NCI-H510A (cell line): ENCODE data around the gene GHR.

Experiments used
- DNase-seq: peaks from one replicate; lab custom pipeline; 2025; lab: John Stamatoyannopoulos, UW

GHR gene

GRCh38 chr5:42423285-42424165, at the start of gene GHR:
GHR (plus strand) TSS chr5:42423439; CDS start chr5:42565875, 142,436 bp downstream.
- DNase-seq: peak; percentile 34

GRCh38 chr5:42374679-42375273, 48.5 kb upstream of the GHR start:
- no peak for DNase-seq

GRCh38 chr5:42377496-42377895, 45.7 kb upstream of the GHR start:
- no peak for DNase-seq

- no peak for DNase-seq
These were observed 41.3 kb upstream of the GHR start for GRCh38 chr5:42381973-42382372.

- DNase-seq: no peak
These were observed 35.7 kb upstream of the GHR start for GRCh38 chr5:42387563-42387962.

- no peak for DNase-seq
These were observed 33.1 kb upstream of the GHR start for GRCh38 chr5:42390115-42390514.

- no peak for DNase-seq
These were observed 30.3 kb upstream of the GHR start for GRCh38 chr5:42392917-42393316.

- no peak for DNase-seq
These were observed 27.1 kb upstream of the GHR start for GRCh38 chr5:42396111-42396510.

GRCh38 chr5:42397267-42397666, 26.0 kb upstream of the GHR start:
- DNase-seq: no peak

GRCh38 chr5:42399702-42400101, 23.5 kb upstream of the GHR start:
- DNase-seq: no peak

GRCh38 chr5:42400474-42400873, 22.8 kb upstream of the GHR start:
- no peak for DNase-seq

- no peak for DNase-seq
These were observed 20.0 kb upstream of the GHR start for GRCh38 chr5:42403236-42403635.

GRCh38 chr5:42404366-42404765, 18.9 kb upstream of the GHR start:
- DNase-seq: no peak

- no peak for DNase-seq
These were observed 3.9 kb upstream of the GHR start for GRCh38 chr5:42419294-42419693.

- DNase-seq: no peak
These were observed 471 bp upstream of the GHR start for GRCh38 chr5:42422656-42423280.

GRCh38 chr5:42426016-42426415, 2.8 kb downstream of the GHR start:
- no peak for DNase-seq

GRCh38 chr5:42429694-42430093, 6.5 kb downstream of the GHR start:
- DNase-seq: no peak

- no peak for DNase-seq
These were observed 10.9 kb downstream of the GHR start for GRCh38 chr5:42434047-42434724.

- DNase-seq: no peak
These were observed 12.8 kb downstream of the GHR start for GRCh38 chr5:42436051-42436450.

- no peak for DNase-seq
These were observed 31.2 kb downstream of the GHR start for GRCh38 chr5:42454216-42454995.

- no peak for DNase-seq
These were observed 37.8 kb downstream of the GHR start for GRCh38 chr5:42461033-42461432.

GRCh38 chr5:42461507-42461906, 38.3 kb downstream of the GHR start:
- no peak for DNase-seq
